GM12892 (cell line): ENCODE data around the gene EFNB3.

Source experiments
- DNase-seq: peaks from one replicate; pipeline ENCODE4 v3.0.0; 2011; ENCODE audit not compliant: insufficient read length
- FAIRE-seq: peaks from 2 replicates; lab custom pipeline; 2011; peaks lifted over from hg19 to GRCh38; lab: Jason Lieb, UNC
- POLR2A ChIP-seq: IDR thresholded peaks from 2 replicates; pipeline ENCODE4 v1.6.1; 2011; ENCODE audit warnings: low read depth, low read length, control low read depth
- POLR2AphosphoS5 ChIP-seq: IDR thresholded peaks from 2 replicates; pipeline ENCODE4 v1.6.1; 2011; ENCODE audit warnings: low read depth, low read length, control low read depth
- TAF1 ChIP-seq: IDR thresholded peaks from 2 replicates; pipeline ENCODE4 v1.6.1; 2011; ENCODE audit warnings: low read depth, mild to moderate bottlenecking, control low read depth, low read length, borderline replicate concordance

EFNB3 gene

GRCh38 chr17:7737601-7738000 lies 32.6 kb downstream of the EFNB3 start:
- FAIRE-seq (no peak), DNase-seq (no peak)
- TF ChIP-seq POLR2A (no peak), TAF1 (no peak), POLR2AphosphoS5 (no peak)

- FAIRE-seq (no peak), DNase-seq (no peak)
- TF ChIP-seq TAF1 (no peak), POLR2AphosphoS5 (no peak), POLR2A (no peak)
Observed at GRCh38 chr17:7739746-7740145, 34.7 kb downstream of the EFNB3 start.

GRCh38 chr17:7740481-7741001 lies 35.5 kb downstream of the EFNB3 start:
- TF ChIP-seq POLR2AphosphoS5 (no peak), POLR2A (no peak), TAF1 (no peak)
- FAIRE-seq (no peak), DNase-seq (no peak)

GRCh38 chr17:7742729-7743128 lies 37.7 kb downstream of the EFNB3 start:
- FAIRE-seq (no peak), DNase-seq (no peak)
- TF ChIP-seq POLR2A, result no peak
- TF ChIP-seq TAF1, result no peak
- no peak for TF ChIP-seq POLR2AphosphoS5

GRCh38 chr17:7744416-7744815 lies 39.4 kb downstream of the EFNB3 start:
- no peak for DNase-seq
- FAIRE-seq, result no peak
- TF ChIP-seq POLR2AphosphoS5 (no peak), POLR2A (no peak), TAF1 (no peak)

- TF ChIP-seq TAF1, result no peak
- TF ChIP-seq POLR2A, result no peak
- no peak for TF ChIP-seq POLR2AphosphoS5
- FAIRE-seq (no peak), DNase-seq (no peak)
Observed at GRCh38 chr17:7745748-7746470, 40.9 kb downstream of the EFNB3 start.

GRCh38 chr17:7747635-7748071 lies 42.7 kb downstream of the EFNB3 start:
- FAIRE-seq, result no peak
- DNase-seq, result no peak
- no peak for TF ChIP-seq POLR2A
- no peak for TF ChIP-seq POLR2AphosphoS5
- no peak for TF ChIP-seq TAF1

GRCh38 chr17:7748076-7748775 lies 43.2 kb downstream of the EFNB3 start:
- no peak for DNase-seq
- FAIRE-seq, result no peak
- TF ChIP-seq POLR2A, result no peak
- TF ChIP-seq POLR2AphosphoS5, result no peak
- TF ChIP-seq TAF1, result no peak

- FAIRE-seq (no peak), DNase-seq (no peak)
- TF ChIP-seq POLR2A (no peak), TAF1 (no peak), POLR2AphosphoS5 (no peak)
Observed at GRCh38 chr17:7750321-7750821, 45.4 kb downstream of the EFNB3 start.

GRCh38 chr17:7754656-7755055 lies 49.7 kb downstream of the EFNB3 start:
- FAIRE-seq (no peak), DNase-seq (no peak)

GRCh38 chr17:7755095-7755890 lies 50.3 kb downstream of the EFNB3 start:
- FAIRE-seq (no peak), DNase-seq (no peak)

More at GRCh38 chr17:7754656-7755055, 49.7 kb downstream of the EFNB3 start:
- TF ChIP-seq POLR2AphosphoS5 (no peak), POLR2A (no peak), TAF1 (no peak)

GRCh38 chr17:7756968-7757367 lies 52.0 kb downstream of the EFNB3 start:
- DNase-seq (no peak), FAIRE-seq (no peak)
- no peak for TF ChIP-seq POLR2A
- TF ChIP-seq POLR2AphosphoS5, result no peak
- no peak for TF ChIP-seq TAF1

More at GRCh38 chr17:7755095-7755890, 50.3 kb downstream of the EFNB3 start:
- TF ChIP-seq TAF1 (no peak), POLR2AphosphoS5 (no peak), POLR2A (no peak)
